Mesodermal cell (in vitro differentiated cells): ENCODE data around the gene CASZ1.

Source experiments
- H3K27ac ChIP-seq: 2 replicates; pipeline ENCODE4 v1.7.0; 2013; ENCODE audit warnings: mild to moderate bottlenecking, low read depth, low read length, moderate library complexity; ENCODE audit not compliant: severe bottlenecking
- H3K36me3 ChIP-seq: 2 replicates; pipeline ENCODE4 v1.7.1; 2013; ENCODE audit warnings: mild to moderate bottlenecking, low read length, moderate library complexity; ENCODE audit not compliant: control insufficient read depth, insufficient read depth
- H3K4me1 ChIP-seq: one replicate; pipeline ENCODE4 v1.7.1; 2013; ENCODE audit warnings: mild to moderate bottlenecking, low read length; ENCODE audit not compliant: insufficient read depth, control insufficient read depth, poor library complexity, severe bottlenecking
- H3K4me3 ChIP-seq: 2 replicates; pipeline ENCODE4 v1.7.0; 2013; ENCODE audit warnings: low read length, control low read depth, mild to moderate bottlenecking; ENCODE audit not compliant: insufficient read depth, poor library complexity, severe bottlenecking; ENCODE audit errors: extremely low read depth
- H3K9me3 ChIP-seq: 2 replicates; pipeline ENCODE4 v1.7.1; 2013; ENCODE audit warnings: mild to moderate bottlenecking, low read length, moderate library complexity; ENCODE audit not compliant: control insufficient read depth
- WGBS, 2 experiments: methylation state at CpG; one replicate each; pipeline ENCODE4 v1.1.5; 2013; ENCODE audit warnings: missing lambda C conversion rate in 2 of 2; ENCODE audit not compliant: insufficient coverage in 2 of 2; 5-methylcytosine and 5-hydroxymethylcytosine counted together

Gene CASZ1

DNA sequence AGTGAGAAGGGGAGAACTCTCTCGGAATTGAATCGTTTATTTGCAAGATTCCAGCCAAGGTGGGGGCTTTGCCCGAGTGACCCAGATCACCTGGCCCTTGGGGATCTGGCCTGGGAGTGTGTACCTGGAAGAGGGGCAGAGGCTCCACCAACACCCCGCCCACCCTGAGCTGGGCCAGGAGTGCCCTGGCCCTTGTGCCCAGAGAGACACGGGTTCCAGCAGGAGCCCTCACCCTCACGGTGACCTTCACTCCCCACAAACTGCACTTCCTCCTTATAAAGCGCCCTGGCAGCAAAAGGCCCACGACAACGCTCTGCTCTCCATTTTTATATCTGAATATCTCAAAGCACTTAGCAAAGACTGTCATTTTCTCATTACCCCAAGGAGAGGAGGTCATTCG lies 16.6 kb downstream of the CASZ1 start:
- H3K4me3 ChIP-seq, result no peak overlapping the region
- H3K9me3 ChIP-seq, result no peaks in the 10 kb centered on the region
- no peaks in the 10 kb centered on the region for H3K36me3 ChIP-seq
- no peak overlapping the region for H3K27ac ChIP-seq
- 89 to 90% methylated on average over 3 to 7 of the region's 10 CpGs for WGBS, 2 experiments
- H3K4me1 ChIP-seq, result no peaks in the 10 kb centered on the region

DNA sequence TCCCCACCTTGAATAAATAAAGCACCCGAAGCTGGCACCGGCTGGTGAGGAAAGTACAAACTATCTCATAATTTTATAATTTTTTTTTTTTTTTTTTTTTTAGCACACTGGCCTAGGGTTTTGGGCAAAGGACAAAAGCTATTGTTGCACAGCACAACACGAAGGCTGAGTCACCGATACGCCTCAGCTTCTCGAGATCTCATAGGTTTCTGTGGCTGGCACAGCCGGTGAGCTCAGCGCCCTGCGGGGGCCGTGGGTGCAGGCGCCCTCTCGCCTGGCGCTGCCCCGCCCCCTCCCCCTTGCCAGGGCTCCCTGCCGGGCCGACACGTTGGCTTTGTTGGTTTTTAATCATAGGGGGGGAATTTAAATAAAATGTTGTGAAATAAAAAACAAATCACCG lies 17.2 kb downstream of the CASZ1 start:
- no peaks in the 10 kb centered on the region for H3K36me3 ChIP-seq
- H3K4me3 ChIP-seq, result no peak overlapping the region
- no peaks in the 10 kb centered on the region for H3K9me3 ChIP-seq
- no peak overlapping the region for H3K27ac ChIP-seq
- H3K4me1 ChIP-seq, result no peaks in the 10 kb centered on the region
- 80 to 83% methylated on average over 9 to 11 of the region's 18 CpGs for whole genome bisulfite sequencing, 2 experiments

DNA sequence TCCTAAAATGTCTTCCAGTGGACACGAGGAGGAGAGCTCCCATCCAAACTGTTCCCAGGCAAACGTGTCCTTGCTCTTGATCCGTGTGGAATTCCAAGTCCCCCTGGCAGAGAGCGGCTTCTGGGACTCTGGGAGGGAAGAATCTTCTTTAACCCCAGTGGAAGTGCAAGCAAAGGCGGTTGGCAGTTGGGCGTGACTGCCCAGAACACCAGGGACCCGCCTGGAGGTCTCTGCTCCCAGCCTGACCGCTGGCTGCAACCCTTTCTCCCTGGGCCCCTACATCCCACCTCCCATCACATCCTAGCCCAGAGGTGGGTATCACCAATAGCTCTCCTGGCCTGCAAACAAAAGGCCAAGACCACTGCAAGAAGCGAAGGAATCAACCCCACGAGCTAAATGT lies 17.8 kb downstream of the CASZ1 start:
- WGBS, 2 experiments, result 76 to 88% methylated on average over 4 to 7 of the region's 10 CpGs
- Histone ChIP-seq H3K9me3 (no peaks in the 10 kb centered on the region), H3K27ac (no peak overlapping the region), H3K36me3 (no peaks in the 10 kb centered on the region), H3K4me1 (no peaks in the 10 kb centered on the region), H3K4me3 (no peak overlapping the region)

DNA sequence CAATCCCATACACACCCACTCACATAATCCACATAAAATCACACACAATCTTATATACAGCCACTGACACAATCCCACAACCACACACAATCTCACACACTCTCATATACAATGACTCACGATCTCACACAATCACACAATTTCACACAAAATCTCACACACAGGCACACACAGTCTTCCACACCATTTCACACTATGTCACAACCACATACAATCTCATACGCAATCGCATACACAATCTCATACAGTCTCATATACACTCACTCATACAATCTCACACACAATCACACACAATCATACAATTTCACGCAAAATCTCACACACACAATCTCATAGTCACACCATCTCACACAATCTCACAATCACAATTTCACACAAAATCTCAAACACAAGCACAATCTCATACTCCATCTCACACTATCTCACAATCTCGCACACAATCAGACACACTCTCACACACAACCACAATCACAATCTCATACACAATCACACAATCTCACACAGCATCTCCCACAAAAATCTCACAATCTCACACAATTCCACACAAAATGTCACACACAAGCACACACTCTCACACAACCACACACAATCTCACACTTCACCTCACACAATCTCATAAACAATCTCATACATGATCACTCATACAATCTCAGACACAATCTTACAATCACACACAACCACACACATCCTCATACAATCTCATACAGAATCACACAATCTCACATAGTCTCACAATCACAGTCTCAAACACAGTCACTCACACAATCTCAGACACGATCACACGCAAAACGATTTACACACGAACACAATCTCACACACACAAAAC lies 18.5 kb downstream of the CASZ1 start:
- H3K9me3 ChIP-seq, result no peaks in the 10 kb centered on the region
- no peaks in the 10 kb centered on the region for H3K4me1 ChIP-seq
- no peak overlapping the region for H3K4me3 ChIP-seq
- 94 to 96% methylated on average over 9 of the region's 9 CpGs for WGBS, 2 experiments
- no peak overlapping the region for H3K27ac ChIP-seq
- no peaks in the 10 kb centered on the region for H3K36me3 ChIP-seq

DNA sequence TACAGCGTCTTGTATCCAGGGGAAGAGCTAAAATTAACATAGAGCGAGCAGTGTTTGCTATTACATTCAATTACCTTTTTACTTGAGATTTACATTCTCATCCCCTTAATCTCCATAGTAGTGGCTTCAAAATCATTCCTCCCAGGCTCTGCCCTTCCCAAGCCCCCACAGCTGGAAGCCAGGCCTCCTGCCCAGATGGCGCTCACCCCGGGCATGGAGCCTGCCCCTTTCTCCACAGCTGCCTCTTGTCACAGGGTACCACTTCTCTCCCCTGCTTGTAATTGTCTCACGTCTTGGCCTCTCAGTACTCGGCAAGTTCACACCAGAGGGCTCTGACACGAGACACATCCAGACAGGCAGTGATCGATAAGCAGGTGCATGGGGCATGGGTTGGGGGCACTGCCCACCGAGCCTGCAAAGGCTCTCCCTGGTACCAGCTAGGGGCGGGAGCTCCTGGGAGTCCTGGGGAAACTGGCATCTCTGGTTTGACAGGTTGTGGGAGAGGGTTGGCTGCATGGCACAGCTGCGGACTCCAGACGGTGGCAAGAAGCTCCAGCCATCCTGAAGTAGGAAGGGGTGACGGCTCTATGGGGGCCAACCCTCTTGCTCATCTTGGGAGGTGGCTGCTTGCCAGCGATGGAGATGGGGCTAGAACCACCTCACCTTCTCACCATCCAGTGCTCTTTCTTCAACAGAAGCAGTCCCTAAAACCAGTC lies 20.1 kb downstream of the CASZ1 start:
- Histone ChIP-seq H3K4me3 (no peak overlapping the region), H3K27ac (no peak overlapping the region), H3K4me1 (no peaks in the 10 kb centered on the region), H3K9me3 (no peaks in the 10 kb centered on the region), H3K36me3 (no peaks in the 10 kb centered on the region)
- WGBS, 2 experiments, result 91 to 92% methylated on average over 12 to 14 of the region's 14 CpGs

DNA sequence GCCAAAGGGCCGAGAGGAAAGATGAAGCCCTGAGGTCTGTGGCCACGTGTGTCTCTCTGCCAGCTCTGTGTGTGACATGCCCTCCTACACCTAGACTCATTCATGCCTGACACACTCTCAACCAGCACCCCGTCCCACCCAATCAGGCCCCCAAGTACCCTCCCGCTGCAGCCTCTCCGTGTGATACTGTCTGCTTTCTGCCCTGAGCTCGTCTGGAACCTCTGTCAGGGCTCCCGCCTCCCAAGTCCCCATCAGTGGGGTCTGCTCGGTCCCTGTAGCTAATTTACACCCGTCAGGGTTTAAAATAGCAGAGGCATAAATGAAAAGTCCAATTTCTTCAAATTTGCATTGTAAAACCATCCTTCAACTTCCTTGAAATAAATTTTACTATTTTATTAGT lies 20.7 kb downstream of the CASZ1 start:
- no peaks in the 10 kb centered on the region for H3K4me1 ChIP-seq
- H3K27ac ChIP-seq, result no peak overlapping the region
- H3K4me3 ChIP-seq, result no peak overlapping the region
- H3K9me3 ChIP-seq, result no peaks in the 10 kb centered on the region
- no peaks in the 10 kb centered on the region for H3K36me3 ChIP-seq
- WGBS, 2 experiments, result 83% methylated on average over 7 to 8 of the region's 9 CpGs

DNA sequence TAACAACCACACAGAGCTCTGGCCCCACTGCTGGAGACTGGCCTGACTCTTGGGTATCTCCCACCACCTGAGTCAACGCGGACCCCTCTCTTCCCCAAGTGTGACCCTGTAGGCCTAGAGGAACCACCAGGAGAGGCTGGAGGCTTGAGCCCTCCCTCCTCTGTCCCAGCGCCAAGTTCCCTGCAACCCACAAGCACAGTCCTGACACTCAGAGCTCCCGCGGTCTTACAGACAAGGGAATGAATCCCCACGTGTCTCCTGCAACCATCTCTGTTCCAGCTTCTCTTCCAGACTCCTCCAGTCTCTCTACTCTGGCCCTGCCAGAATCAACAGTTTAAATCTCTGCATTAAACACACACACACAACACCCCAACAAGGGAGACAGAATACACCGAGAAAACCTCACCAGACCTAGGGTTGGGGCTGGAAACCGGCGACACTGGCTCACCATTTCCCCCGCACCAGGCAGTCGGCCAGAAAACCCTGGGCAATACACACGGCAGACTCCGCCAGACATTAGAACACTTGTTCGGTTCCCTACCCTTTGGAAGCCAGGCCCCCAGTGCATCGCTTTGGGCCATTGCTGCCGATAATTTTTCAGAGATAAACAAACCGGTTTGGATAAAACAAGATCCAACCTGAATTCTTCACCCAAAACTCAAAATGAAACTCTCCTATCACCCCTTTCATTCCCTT lies 21.7 kb downstream of the CASZ1 start:
- H3K27ac ChIP-seq, result no peak overlapping the region
- H3K4me1 ChIP-seq, result no peaks in the 10 kb centered on the region
- H3K4me3 ChIP-seq, result no peak overlapping the region
- WGBS, 2 experiments, result 89 to 91% methylated on average over 14 to 16 of the region's 17 CpGs
- no peaks in the 10 kb centered on the region for H3K36me3 ChIP-seq
- H3K9me3 ChIP-seq, result no peaks in the 10 kb centered on the region

DNA sequence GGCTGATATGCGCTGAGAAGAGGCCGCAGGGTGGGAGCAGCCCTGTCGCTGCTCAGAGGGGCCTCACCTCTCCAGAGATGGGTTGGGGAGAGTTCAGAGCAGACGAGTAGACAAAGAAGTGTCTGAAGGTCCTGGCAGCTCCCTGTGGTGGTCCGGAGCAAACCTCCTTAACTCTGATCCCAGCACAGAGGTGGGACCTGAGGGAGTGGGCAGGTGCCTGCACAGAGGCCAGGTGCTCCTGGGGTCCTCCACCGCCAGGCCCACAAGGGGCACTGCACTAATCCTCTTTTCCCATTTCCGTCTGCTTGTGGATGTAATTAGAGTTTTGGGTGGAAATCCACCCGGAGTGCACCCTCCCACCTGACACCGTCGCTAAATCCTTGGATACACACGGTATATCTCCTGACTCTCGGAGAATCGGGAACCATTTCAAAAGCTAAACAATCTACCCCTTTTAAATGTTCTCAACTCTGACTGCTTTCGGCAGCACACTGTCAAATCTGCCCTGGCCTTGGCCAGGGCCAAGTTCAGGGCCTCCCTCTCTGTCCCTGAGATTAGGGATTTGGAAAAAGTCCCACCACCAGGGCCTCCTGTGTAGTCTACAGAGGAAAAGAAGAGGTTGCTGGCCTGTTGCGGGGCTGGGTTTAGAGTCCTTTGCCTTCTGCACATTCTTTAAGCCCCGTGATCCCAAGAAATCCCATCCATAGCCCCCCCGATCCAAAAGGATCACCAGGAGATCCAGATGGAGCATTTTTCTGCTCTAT lies 22.4 kb downstream of the CASZ1 start:
- H3K36me3 ChIP-seq, result no peaks in the 10 kb centered on the region
- H3K4me3 ChIP-seq, result no peak overlapping the region
- H3K27ac ChIP-seq, result no peak overlapping the region
- H3K4me1 ChIP-seq, result no peaks in the 10 kb centered on the region
- 69 to 85% methylated on average over 6 to 11 of the region's 17 CpGs for WGBS, 2 experiments
- H3K9me3 ChIP-seq, result no peaks in the 10 kb centered on the region

DNA sequence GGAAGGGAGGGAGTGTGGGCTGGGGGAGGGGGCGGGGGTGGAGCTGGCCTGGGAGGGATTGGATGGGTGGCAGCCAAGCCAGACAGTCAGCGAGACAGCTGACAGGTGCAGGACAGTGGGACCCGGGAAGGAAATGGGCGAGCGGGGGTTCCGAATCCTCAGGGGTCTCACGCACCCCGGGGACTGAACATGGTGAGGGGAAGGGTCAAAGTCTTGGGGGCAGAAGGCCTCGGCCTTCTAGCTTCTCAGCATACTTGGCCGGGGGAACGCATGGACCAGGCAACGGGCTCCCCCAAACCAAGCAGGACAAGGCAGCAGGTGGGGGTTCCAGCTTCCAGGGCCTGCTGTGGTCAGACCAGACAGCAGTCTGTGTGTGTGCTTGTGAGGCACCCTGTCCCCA lies 23.1 kb downstream of the CASZ1 start:
- H3K27ac ChIP-seq, result no peak overlapping the region
- no peaks in the 10 kb centered on the region for H3K9me3 ChIP-seq
- no peaks in the 10 kb centered on the region for H3K4me1 ChIP-seq
- WGBS, 2 experiments, result 91 to 97% methylated on average over 9 to 12 of the region's 12 CpGs
- no peaks in the 10 kb centered on the region for H3K36me3 ChIP-seq
- H3K4me3 ChIP-seq, result no peak overlapping the region

DNA sequence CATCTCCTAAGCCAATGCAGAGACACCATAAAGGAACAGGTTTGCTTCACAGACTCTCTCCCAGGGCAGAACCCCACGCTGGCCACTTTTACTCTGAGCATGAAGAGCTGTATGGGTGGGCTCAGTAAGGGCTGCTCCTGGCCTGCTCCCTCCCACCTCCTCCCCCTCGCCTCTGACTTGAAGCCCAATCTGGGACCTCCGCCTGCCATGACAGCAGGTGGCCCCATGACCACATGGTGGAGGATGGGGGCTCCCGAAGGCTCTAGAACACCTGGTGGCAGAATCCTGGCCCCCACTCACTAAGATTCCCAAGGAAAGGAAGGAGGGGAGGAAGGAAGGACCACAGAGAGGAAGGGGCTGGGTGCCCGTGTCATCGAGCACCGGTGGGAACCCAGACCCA lies 23.7 kb downstream of the CASZ1 start:
- no peaks in the 10 kb centered on the region for H3K36me3 ChIP-seq
- no peak overlapping the region for H3K4me3 ChIP-seq
- WGBS, 2 experiments, result 85 to 88% methylated on average over 5 of the region's 7 CpGs
- no peaks in the 10 kb centered on the region for H3K4me1 ChIP-seq
- H3K27ac ChIP-seq, result no peak overlapping the region
- no peaks in the 10 kb centered on the region for H3K9me3 ChIP-seq
